Activated CD8-positive, alpha-beta T cell treated with anti-CD3 and anti-CD28 coated beads, Interleukin-2, amount 10 ng/mL, durations not matched to agents 7 days and 5 days (primary cell): ENCODE results near the gene GRM4. TPM values are rescaled to one million over a fixed set of nuclear protein-coding genes. Genes with fewer than 3 reads are reported as not detected.

Source experiments
- microRNA-seq: library from miRNA; unstranded; fragments of <30 nt; microRNA quantifications from one replicate; pipeline ENCODE4 v1.2.0, GENCODE V29; 2022
- total RNA-seq, 2 experiments: library from RNA; stranded (reverse); gene quantifications; one replicate each; pipeline ENCODE4 v1.2.3, GENCODE V29; 2021

The GRM4 gene
- total RNA-seq, 2 experiments from 2014 or later: not detected

Small RNAs within 50 kb of the gene (microRNA-seq; reads per million reads assigned to microRNA genes)
- 9.2 reads per million, percentile 20 among the genes with 10 or more reads in this experiment for gene MIR1275

Other genes starting within 250 kb of the GRM4 start
- gene HMGA1, start 90.8 kb upstream of the GRM4 start, total RNA-seq: 100 to 1,000 TPM; 300 to 308 TPM
- gene SMIM29, start 102.9 kb upstream of the GRM4 start, total RNA-seq: 10 to 100 TPM; 21.3 to 26.7 TPM
- gene NUDT3, start 246.6 kb upstream of the GRM4 start, total RNA-seq: 10 to 100 TPM; 13.1 to 13.8 TPM